HG02571 (cell line): ENCODE results near the gene PRICKLE1.
A peak's percentile ranks its signal among the peaks of the same experiment; 100 is the strongest.

ENCODE experiments used
- ATAC-seq: cut with Tn5 transposase; IDR thresholded peaks from one replicate; pipeline ENCODE4 v1.9.1; 2021; ENCODE audit warnings: mild to moderate bottlenecking, moderate library complexity; ENCODE audit not compliant: unreplicated experiment

The PRICKLE1 gene

DNA sequence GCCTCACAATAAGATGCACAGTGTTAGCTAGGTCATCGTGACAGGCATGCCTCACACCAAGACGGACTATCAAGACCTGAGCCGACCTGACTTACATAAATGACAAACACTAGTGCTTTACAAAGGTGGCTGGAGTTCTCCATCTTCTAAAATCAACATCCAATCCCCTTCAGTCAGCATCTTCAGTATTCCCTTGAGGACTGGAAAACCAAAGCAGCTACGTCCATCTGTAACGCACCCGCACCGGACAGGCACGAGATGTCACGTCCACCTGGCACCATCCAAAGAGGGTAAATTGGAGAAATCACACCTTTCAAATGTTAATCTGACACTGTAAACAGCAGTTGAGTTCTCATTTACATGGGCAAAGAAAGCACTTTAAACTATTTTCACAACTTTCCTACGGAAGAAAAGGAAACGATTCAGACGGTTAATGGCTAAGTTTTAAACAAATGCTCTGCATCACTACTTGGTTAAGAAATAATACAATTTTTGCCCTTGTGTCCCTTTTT lies 130.2 kb downstream of the PRICKLE1 start:
- ATAC-seq = no peak

DNA sequence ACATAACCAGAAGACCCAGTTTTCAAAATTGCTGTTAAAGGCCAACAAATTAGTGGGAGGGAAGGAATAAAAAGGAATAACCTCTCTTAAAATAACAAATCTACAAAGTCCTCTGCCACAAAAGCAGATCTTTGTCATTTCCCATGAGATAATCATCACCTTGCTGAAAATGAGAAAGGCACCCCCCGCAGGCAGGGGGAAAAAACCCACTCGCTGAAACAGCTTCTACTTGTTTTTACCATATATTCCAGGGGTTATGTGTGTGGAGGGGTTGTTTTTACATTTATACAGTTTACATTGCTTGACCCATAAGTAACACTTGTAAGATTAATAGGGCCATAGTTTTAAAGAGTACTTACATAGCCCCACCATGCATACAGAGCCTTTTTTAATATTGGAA lies 131.0 kb downstream of the PRICKLE1 start:
- no peak for ATAC-seq

DNA sequence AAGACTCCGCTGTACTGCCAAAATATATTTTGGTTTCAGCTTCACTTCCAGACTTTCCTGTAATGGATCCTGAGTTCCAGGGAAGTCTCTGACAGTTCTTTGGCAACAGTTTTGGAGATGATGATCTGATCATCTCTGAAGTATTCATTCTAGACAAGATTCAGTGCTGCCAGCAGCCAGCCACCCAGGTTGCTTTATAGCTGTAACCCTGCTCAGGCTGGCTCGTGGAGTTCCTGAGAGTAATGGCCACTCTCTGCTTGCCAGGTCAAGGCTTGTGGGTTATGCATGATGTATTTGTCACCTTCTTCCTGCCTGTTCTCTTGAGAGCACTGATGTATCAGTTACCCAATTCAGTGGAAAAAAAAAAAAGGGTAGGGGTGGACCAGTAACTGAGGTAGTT lies 139.3 kb downstream of the PRICKLE1 start:
- no peak for ATAC-seq

DNA sequence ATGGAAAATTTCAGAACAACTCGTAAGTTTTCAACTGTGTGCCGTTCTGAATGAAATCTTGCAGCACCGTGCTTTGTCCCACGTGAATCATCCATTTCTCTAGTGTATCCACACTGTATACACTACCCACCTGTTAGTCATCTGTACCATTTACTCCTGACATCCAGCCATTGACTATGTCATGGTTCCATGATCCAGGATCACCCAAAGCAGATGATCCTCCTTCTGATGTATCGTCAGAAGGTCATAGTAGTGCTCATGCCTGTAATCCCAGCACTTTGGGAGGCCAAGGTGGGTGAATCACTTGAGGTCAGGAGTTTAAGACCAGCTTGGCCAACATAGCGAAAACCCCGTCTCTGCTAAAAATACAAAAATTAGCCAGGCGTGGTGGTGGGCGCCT lies 140.7 kb downstream of the PRICKLE1 start:
- ATAC-seq = no peak

DNA sequence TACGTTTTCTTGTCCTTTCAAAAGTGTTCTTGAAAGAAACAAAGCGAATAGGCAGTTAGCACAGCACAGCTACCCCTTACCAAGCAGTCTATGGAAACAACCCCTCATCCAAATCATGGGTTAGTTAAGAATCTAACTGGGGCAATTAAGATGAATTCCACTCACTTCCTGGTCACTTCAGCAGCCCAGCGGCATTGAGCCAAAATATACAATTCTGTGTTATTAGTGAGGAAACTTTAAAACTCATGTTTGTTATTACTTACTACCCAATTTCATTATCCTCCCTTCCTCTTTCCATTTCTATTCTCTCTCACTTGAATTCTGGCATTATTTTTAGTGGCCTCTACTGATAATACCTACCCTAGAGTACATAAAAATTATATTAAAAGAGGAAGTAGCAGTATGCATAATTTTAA lies 142.2 kb downstream of the PRICKLE1 start:
- no peak for ATAC-seq

DNA sequence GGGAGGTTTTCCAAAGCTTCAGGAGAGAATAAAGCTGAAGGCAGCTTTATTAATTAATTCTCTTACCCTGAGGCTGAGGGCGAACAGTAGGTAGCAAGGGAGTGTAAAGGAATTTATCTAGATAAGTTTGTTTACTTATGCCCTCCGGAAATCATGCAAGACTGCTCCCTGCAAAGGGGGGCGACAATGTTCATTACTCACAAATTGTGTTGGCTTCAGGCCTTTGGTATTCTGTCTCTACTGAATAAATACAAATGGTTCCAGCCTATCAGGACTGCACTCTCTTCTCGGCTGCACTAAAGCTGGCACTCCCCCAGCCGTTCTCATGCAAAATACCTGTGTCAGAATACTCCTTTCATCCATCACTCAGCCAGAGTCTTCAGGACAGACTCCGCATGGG lies 142.8 kb downstream of the PRICKLE1 start:
- ATAC-seq = no peak

DNA sequence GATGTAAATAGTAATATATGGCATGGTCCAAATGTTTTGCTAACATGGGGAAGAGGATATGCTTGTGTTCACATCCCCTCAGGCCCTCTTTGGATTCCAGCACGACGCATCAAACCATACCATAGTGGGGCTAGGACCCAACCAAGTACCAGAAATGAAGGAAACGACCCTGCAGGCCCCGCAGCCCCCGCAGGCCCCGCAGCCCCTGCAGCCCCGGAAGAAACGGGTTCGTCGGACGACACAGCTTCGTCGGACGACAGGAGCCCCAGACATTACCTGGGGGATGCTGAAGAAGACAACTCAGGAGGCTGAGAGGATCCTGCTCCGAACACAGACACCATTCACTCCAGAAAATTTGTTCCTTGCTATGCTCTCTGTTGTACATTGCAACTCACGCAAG lies 143.7 kb downstream of the PRICKLE1 start:
- ATAC-seq = no peak

DNA sequence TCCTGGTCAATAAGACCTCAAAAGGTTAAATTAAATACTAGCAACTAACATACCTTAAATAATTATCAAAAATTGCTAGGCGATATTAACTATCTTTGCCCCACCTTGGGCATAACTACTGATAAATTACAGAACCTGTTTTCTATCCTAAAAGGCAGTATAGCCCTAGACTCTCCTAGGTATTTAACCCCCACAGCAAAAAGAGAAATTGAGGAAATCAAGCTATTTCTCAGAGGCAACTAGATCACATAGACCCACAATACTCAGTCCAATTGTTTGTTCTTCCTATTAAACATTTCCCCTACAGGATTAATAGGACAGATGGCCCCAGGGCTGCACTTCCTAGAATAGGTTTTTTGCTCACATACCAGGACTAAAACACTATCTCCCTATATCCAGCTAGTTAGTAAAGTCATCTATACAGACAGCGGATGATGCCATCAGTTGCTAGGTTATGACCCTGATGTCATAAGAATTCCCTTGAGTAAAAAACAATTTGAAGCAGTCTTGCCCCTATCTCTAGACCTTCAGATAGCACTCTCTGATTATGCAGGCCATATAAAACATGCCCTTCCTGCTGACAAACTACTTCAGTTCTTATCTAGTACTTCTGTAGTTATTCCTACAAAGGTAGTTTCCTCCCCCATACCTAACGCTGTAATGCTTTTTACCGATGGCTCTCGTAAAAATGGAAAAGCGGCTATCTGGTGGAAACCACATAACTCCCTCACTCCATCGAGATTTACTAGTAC lies 145.2 kb downstream of the PRICKLE1 start:
- no peak for ATAC-seq

DNA sequence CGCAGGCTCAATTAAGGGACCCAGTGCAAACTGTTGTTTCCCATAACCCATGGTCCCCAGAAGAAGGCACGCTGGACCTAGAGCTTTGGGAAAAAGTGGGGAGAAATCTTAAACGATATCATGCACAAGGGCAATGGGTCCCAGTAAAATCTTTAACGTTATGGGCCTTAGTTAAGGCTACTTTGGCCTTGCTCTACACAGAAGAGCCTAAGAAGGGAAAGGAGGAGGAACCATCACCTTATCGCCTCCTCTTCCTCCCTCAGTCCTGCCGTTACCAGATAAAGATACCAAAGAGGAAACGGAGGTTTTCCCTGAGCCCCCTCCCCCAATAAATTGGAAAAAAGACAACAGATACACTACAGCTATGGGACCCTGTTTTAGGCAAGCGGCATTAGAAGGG lies 146.7 kb downstream of the PRICKLE1 start:
- ATAC-seq = no peak

DNA sequence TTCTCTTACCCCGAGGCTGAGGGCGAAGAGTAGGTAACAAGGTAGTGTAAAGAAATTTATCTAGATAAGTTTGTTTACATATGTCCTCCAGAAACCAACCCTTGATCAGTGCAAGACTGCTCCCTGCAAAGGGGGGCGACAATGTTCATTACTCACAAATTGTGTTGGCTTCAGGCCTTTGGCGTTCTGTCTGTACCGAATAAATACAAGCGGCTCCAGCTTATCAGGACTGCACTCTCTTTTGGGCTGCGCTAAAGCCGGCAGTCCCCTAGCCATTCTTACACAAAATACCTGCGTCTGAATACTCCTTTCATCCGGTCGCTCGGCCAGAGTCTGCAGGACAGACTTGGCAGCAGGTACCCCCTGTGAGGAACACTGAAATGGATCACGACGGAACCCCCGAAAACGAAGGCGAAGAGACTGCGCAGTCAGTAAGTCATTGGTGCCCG lies 147.2 kb downstream of the PRICKLE1 start:
- no peak for ATAC-seq

DNA sequence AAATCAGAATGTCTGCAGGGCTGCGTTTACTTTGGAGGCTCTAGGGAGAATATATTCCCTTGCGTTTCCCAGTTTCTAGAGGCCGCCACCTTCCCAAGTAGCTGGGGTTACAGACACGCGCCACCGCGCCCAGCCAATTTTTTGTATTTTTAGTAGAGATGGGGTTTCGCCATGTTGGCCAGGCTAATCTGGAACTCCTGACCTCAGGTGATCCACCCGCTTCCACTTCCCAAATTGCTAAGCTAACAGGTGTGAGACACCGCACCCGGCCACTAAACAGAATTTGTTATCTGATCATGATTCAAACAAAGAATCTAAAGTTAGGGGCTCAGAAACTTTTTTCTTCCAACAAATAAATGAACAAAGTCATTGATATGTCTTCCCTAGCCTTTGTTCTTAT lies 148.9 kb downstream of the PRICKLE1 start:
- no peak for ATAC-seq

DNA sequence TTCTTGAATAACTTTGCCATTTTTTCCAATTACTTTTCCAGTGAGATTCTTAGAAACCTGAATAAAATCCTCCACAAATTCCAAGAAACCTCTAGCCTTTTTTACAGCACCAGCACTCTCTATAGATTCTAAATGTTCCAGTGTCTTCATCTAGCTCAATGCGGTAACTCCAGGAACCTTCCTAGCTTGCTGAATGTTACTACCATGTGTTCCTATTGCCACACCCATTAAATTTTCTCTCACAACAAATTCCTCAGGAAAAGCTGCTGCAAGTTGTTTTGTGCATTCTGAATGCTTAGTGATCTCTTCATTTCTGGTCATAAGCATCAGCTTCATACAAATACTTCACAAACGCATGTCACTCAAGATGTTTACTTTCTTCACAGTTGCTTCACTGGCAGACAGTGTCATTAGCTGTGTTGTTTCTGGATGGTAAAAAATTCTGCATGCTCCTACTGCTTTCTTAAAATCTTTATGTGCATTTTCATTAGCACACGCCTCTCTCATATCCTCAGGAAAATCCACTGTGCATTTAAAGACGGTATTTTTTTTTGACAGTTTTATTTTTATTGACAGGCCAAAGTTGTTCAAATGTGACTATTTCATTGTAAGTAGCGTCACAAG lies 156.9 kb downstream of the PRICKLE1 start:
- ATAC-seq = no peak

DNA sequence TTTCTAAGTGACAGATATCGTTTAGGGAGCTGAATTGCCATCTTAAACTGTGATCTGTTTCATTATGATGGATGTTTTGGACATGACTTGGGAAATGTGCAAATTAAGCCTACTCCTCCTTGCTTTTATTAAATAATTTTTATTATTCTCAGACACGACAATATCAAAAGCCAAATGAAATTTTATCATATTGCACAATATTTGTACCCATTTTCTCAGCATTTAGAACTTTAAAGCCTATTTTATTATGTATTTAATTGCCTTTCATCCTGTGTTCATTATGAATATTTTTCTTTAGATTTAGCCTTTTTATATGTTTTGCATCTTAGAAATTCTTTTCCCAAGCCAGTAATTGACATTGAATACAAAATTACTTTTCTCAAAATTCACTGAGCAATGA lies 160.7 kb downstream of the PRICKLE1 start:
- no peak for ATAC-seq

DNA sequence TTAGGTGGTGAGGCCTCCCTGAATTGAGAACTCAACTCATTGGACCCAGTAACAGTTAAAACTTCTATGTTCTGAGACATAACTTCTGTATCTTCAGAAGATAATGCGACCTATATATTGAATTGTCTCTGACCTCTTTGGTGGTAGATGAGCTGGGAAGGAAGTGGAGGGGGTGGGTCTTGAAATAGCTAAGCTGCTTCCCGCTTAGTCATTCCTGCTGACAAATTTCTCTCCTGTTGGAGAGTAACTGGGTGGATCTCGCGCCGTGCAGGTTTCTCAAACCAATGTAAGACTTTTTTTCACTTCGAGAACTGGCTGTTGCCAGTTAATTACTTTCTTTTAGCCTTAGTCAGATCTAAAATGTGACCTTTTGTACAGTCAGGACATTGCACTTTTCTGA lies 162.8 kb downstream of the PRICKLE1 start:
- ATAC-seq = no peak

DNA sequence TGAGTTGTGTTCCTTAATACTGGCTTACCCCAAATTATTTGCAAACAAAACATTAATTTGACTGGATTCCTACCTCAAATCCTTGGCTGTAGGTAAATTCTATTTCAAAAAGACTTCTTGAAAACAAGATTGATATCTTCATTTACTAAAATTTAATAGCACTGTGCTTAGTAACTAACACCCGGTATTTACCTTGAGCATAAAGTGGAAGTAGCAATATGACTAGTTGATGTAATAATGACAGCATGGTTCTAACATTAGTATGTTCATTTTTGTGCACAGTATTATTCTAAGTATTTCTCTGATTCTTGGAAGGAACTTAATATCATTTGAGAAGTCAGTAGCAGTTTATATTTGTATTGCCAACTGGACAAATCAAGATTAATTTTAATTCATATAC lies 166.8 kb downstream of the PRICKLE1 start:
- ATAC-seq = no peak

DNA sequence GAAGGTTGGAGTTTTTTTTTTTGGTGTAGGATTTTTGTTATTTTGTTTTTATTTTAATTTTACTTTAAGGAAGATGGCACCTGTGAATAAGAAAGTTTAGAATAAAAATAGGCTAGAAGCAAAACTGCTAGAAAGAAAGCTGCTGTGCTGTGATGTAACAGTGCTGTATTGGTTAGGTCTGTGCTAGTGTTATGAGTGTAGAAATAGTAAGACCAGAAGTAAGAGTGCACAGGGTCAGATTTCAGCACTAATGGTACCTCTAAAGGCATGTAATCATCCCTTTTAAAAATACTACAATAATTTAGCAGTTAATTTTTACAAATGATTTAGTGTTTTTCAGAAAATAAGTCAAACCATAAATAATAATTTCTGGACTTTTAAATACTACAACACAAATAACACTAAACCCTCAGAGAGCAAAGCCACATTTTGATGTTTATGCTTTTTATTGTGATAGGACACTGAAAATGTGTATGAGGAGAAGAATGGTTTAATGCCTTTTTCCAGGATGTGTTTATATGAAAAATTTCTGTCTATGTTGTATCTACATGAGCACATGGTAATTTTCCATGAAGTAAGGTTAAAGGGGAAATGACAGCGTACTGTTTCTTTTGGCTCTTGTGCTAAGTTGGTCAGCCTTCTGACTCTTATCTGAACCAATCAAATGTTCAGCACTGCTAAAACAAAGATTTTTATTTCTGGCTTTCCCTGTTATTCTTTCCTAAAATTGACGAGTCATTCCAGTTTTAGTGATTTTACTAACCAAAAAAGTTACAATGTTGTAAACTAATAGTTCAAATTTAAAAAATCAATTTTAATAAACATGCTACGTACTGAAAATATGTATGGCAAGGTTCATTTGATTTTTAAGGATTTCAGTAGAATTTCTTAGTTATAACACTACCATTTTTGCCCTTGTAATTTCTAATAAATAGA lies 167.4 kb downstream of the PRICKLE1 start:
- ATAC-seq = peak; percentile 96

DNA sequence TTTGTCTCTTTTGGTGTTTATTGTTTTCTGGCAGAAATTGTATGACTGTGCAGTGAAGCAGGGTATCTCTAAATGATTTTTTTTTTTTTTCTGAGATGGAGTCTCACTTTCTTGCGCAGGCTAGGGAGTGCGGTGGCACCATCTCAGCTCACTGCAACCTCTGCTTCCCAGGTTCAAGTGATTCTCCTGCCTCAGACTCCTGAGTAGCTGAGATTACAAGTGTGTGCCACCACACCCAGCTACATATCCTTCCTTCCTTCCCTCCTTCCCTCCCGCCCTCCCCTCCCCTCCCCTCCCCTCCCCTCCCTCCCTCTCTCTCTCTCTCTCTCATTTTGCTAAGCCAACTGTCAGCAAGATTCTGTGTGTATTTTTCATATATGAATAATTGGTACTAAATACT lies 169.2 kb downstream of the PRICKLE1 start:
- ATAC-seq = no peak

DNA sequence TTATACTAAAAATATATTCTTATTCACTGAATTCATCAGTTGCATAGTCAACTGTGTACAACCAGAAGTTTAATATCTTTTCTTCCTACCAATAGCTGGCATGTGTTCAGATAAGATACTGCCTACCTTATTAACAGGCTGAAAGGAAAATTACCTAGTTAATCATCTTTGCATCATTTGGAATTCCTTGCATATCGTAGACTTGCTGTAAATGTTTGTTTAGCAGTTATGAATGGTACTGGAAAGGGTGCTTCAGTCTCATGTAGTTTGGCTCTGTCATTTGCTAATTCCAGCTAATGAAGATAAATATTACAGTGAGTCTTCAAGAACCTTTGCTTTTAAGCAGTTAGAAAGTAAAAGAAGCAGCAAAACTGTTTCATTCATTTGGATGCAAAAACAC lies 179.2 kb downstream of the PRICKLE1 start:
- no peak for ATAC-seq

DNA sequence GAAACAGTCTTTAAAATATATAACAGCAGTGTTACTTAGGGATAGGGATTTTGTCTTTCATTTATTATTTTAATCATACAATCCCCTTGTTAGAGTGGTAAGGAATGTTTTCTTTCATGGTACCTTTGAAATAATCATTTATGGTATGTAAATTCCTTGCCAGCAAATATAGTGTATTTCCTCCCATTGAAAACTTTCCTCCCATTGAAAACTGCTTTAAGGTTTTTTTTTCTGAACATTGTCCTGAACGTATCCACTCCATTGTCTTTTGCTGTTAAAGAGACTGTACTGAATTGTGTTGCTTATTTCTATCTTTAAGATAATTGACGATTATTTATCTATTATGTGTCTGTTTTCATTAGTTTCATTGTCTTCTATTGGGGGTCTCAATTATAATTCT lies 180.1 kb downstream of the PRICKLE1 start:
- ATAC-seq = no peak

DNA sequence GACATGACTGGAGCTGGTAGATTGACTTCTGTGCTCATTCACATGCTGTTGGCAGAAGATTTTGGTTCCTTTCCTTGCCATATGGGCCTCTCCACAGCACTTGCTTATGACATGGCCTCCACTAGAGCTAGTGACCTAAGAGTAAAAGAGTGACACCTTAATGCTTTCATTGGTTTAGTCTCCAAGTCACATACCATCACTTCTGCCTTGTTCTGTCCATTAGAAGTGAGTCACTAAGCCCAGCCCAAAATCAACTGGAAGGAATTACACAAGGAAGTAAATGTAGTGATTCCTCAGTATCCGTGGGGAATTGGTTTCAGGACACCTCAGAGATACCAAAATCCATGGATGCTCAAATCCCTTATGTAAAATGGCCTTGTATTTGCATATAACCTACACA lies 182.2 kb downstream of the PRICKLE1 start:
- no peak for ATAC-seq
